ENCODE measurements around the gene PIANP. TPM values are rescaled to one million over a fixed set of nuclear protein-coding genes. Genes with fewer than 3 reads are reported as not detected.

PIANP gene
- total and polyA plus RNA-seq, 10 of the 15 experiments (the other 5 are each of a cell fraction or from before 2014, with no cell fraction given): 0.08 to 0.12 (median 0.08) TPM; not detected in 7

- TF ChIP-seq BHLHE40 (IDR thresholded peaks at IDR 0.05; ENCODE audit: borderline replicate concordance in 1 of 2, low read depth in 2 of 2, low read length in 1 of 2): peak; percentile 91 to 95
- no peak for TF ChIP-seq NFIC (IDR thresholded peaks at IDR 0.05; ENCODE audit: low read depth, low read length)
- TF ChIP-seq POLR2AphosphoS5 (IDR thresholded peaks at IDR 0.05; ENCODE audit: low read length): peak; percentile 94
- no peak for TF ChIP-seq CEBPZ (IDR thresholded peaks at IDR 0.05; ENCODE audit: low read depth, low read length)
- peak; percentile 52 for TF ChIP-seq RUNX3 (IDR thresholded peaks at IDR 0.05; ENCODE audit: low read length)
- peak; percentile 64 for TF ChIP-seq E4F1 (IDR thresholded peaks at IDR 0.05; ENCODE audit: borderline replicate concordance, partially characterized antibody)
- peak; percentile 80 for TF ChIP-seq HCFC1 (IDR thresholded peaks at IDR 0.05; ENCODE audit: low read length)
- TF ChIP-seq SREBF2 (IDR thresholded peaks at IDR 0.05; ENCODE audit: low read length): peak; percentile 59
- TF ChIP-seq USF2 (IDR thresholded peaks at IDR 0.05; ENCODE audit: borderline replicate concordance, low read depth, low read length): peak; percentile 90
- TF ChIP-seq ZNF217 (IDR thresholded peaks at IDR 0.05): no peak
- no peak for TF ChIP-seq EED (IDR thresholded peaks at IDR 0.05; ENCODE audit: low read depth)
- TF ChIP-seq SP1 (IDR thresholded peaks at IDR 0.05; ENCODE audit: low read depth, low read length): peak; percentile 53
- peak; percentile 9 for TF ChIP-seq RELA (IDR thresholded peaks at IDR 0.05; ENCODE audit: borderline replicate concordance, partially characterized antibody)
- peak; percentile 57; the same call in 1 of the 2 replicates for TF ChIP-seq SMAD5 (IDR thresholded peaks at IDR 0.05; ENCODE audit: low read depth)
- no peak for TF ChIP-seq NFYA (IDR thresholded peaks at IDR 0.05; ENCODE audit: borderline replicate concordance, low read depth, low read length)
- TF ChIP-seq POLR2A (IDR thresholded peaks at IDR 0.05; ENCODE audit: low read depth, low read length): peak; percentile 93
- TF ChIP-seq NRF1 (conservative IDR thresholded peaks at IDR 0.05; ENCODE audit: low read depth, low read length): peak; percentile 9; the same call in 1 of the 2 replicates
- no peak for TF ChIP-seq JUNB (IDR thresholded peaks at IDR 0.05)
- TF ChIP-seq BMI1 (IDR thresholded peaks at IDR 0.05; ENCODE audit: borderline replicate concordance): no peak
- no peak for TF ChIP-seq BCL11A (IDR thresholded peaks at IDR 0.05; ENCODE audit: low read depth, low read length)
- TF ChIP-seq ZBTB4 (CRISPR knock-in tag; IDR thresholded peaks at IDR 0.05): no peak
- TF ChIP-seq SMARCA5 (IDR thresholded peaks at IDR 0.05): no peak
Observed at GRCh38 chr12:6723607-6724408, 23.2 kb upstream of the PIANP start, which contains the start of gene COPS7A (continued).
